ENCODE measurements around the gene CACNG1.

CACNG1 gene

DNA sequence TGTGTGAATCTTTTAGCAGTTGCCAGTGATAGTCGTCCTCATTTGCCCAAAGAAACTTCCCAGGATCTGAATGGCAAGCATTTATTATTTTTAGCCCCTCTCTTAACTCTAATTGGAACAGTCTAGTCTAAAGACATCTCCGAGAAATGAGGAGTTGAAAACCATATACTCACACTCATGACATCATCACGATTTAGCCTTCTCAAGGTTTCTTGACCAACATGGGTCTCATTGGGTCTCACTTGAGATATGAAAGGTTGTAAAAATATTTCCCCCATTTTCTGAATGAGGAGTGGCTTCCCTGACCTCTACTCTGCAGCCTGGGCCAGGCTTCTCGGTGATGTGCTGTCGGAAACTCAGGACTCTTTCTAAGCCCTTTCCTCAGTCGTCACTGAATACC is 37.1 kb upstream of the CACNG1 start:
- H3K4me3 ChIP-seq (ENCODE audit: low read depth, low read length), result no peak overlapping the region
- no peak for TF ChIP-seq CTCF (IDR thresholded peaks at IDR 0.05; ENCODE audit: control insufficient read depth, extremely low read depth, insufficient read depth)
- DNase-seq (ENCODE audit: low read depth), result no peak

DNA sequence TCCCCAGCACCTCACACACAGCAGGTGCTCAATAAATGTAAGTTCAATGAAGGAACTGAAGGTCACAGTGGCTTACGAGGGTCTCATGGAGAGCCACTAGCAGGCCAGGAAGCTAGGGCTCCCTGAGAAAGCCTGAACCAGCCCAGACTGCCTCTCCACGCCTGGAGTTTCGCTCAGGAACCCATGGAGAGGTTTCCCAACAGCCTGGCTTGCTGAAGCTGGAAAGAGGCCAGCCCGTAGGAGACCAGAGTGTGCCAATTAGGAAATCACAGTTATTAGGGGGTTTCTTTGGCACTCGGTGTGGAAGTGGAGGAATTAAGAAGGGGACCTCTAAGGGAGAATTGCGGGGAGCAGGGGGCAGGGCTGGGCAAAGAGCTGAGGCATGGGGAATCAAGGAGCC is 36.3 kb upstream of the CACNG1 start:
- no peak overlapping the region for H3K4me3 ChIP-seq (ENCODE audit: low read depth, low read length)
- TF ChIP-seq CTCF (IDR thresholded peaks at IDR 0.05; ENCODE audit: control insufficient read depth, extremely low read depth, insufficient read depth), result no peak
- DNase-seq (ENCODE audit: low read depth), result no peak

- no peak overlapping the region for H3K4me3 ChIP-seq (ENCODE audit: low read depth, low read length)
- TF ChIP-seq CTCF (IDR thresholded peaks at IDR 0.05; ENCODE audit: control insufficient read depth, extremely low read depth, insufficient read depth), result no peak
- no peak for DNase-seq (ENCODE audit: low read depth)
These were observed 32.7 kb upstream of the CACNG1 start for GRCh38 chr17:67011527-67012175.

- H3K4me3 ChIP-seq (ENCODE audit: low read depth, low read length), result no peak overlapping the region
- TF ChIP-seq CTCF (IDR thresholded peaks at IDR 0.05; ENCODE audit: control insufficient read depth, extremely low read depth, insufficient read depth), result no peak
- no peak for DNase-seq (ENCODE audit: low read depth)
These were observed 30.5 kb upstream of the CACNG1 start for GRCh38 chr17:67013891-67014290.

DNA sequence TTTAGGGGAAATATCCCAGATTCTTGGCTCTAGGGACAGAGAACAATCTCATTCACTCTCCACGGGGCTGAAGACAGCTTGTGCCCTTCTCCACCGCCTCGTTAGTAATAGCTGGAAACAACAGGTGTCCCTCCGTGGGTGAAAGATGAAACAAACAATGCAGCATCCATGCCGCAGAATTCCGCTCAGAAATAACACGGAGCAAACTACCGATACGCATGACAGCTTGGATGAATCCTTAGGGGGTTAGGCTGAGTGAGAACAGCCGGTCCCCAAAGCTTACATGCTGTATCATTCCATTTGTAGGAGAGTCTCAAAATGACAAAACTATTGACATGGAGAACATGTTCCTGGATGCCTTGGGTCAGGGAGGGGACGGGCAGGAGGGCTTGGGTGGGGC is 29.4 kb upstream of the CACNG1 start:
- no peak for TF ChIP-seq CTCF (IDR thresholded peaks at IDR 0.05; ENCODE audit: control insufficient read depth, extremely low read depth, insufficient read depth)
- no peak for DNase-seq (ENCODE audit: low read depth)
- H3K4me3 ChIP-seq (ENCODE audit: low read depth, low read length), result no peak overlapping the region

GRCh38 chr17:67016039-67016762 is 28.2 kb upstream of the CACNG1 start:
- no peak overlapping the region for H3K4me3 ChIP-seq (ENCODE audit: low read depth, low read length)
- no peak for DNase-seq (ENCODE audit: low read depth)
- no peak for TF ChIP-seq CTCF (IDR thresholded peaks at IDR 0.05; ENCODE audit: control insufficient read depth, extremely low read depth, insufficient read depth)

- no peak for DNase-seq (ENCODE audit: low read depth)
- no peak for TF ChIP-seq CTCF (IDR thresholded peaks at IDR 0.05; ENCODE audit: control insufficient read depth, extremely low read depth, insufficient read depth)
- no peak overlapping the region for H3K4me3 ChIP-seq (ENCODE audit: low read depth, low read length)
These were observed 26.4 kb upstream of the CACNG1 start for GRCh38 chr17:67017910-67018309.

All from LNCaP clone FGC (cell line).